ENCODE results near the gene HHATL.

- TF ChIP-seq POLR2A (IDR thresholded peaks at IDR 0.05; ENCODE audit: low read length) (no peak), GATA1 (IDR thresholded peaks at IDR 0.05; ENCODE audit: low read depth, low read length) (no peak)
These were observed 46.6 kb upstream of the HHATL start for GRCh38 chr3:42749025-42749752.

Data from erythroblast (primary cell).